ENCODE results near the gene IST1. TPM values are rescaled to one million over a fixed set of nuclear protein-coding genes. Genes with fewer than 3 reads are reported as not detected.
A peak's percentile ranks its signal among the peaks of the same experiment; 100 is the strongest.

Gene IST1
- total and polyA plus RNA-seq, 10 of the 15 experiments (the other 5 are each of a cell fraction or from before 2014, with no cell fraction given) = 97.3 to 293 (median 138) TPM

DNA sequence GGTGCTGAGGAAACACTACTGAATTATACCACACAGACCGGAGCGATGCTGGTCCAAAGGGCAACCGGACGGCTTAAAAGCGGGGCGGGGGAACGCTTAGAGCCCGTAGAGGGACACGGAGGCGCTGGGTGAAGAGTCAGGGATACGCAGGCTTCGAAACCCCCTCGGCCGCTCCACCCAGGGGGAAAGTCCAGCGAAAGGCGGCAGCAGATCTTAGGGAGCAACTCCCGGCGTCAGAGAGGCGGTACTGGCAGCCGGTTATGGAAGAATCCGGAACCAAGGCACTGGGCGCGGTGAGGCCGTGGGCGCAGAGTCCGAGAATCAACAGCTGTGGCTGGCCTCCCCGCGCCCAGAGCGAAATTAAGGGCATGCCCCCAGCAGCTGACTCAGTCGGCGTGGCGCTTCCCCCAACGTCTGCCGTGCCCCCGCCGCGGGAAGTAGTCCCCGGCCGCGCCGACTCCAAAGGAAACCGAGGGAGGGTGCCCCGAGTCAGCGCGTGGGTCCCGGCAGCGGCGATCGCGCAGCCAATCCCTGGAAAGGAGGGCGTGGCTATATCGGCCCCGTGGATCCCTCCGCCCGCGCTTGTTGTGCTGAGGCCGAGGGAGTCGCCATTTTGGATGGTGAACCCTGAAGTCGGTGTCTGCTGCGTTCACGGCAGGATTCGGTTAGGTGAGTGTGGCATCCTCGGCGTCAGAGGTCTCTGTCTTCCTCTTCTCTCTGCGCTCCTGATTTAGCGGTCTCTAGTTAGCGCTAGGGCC lies at the start of gene IST1 (continued):
- TF ChIP-seq NR2C2 (IDR thresholded peaks at IDR 0.05; ENCODE audit: borderline replicate concordance, control insufficient read depth, insufficient read length, low read depth) = no peak
- peak; percentile 79; the same call in 1 of the 2 replicates for TF ChIP-seq SMARCA5 (IDR thresholded peaks at IDR 0.05)
- peak; percentile 87 for TF ChIP-seq CREM (IDR thresholded peaks at IDR 0.05; ENCODE audit: low read depth)
- TF ChIP-seq NBN (IDR thresholded peaks at IDR 0.05) = peak; percentile 85
- TF ChIP-seq DPF2 (IDR thresholded peaks at IDR 0.05) = no peak; the same call in 1 of the 2 replicates
- TF ChIP-seq, protein P1, sequence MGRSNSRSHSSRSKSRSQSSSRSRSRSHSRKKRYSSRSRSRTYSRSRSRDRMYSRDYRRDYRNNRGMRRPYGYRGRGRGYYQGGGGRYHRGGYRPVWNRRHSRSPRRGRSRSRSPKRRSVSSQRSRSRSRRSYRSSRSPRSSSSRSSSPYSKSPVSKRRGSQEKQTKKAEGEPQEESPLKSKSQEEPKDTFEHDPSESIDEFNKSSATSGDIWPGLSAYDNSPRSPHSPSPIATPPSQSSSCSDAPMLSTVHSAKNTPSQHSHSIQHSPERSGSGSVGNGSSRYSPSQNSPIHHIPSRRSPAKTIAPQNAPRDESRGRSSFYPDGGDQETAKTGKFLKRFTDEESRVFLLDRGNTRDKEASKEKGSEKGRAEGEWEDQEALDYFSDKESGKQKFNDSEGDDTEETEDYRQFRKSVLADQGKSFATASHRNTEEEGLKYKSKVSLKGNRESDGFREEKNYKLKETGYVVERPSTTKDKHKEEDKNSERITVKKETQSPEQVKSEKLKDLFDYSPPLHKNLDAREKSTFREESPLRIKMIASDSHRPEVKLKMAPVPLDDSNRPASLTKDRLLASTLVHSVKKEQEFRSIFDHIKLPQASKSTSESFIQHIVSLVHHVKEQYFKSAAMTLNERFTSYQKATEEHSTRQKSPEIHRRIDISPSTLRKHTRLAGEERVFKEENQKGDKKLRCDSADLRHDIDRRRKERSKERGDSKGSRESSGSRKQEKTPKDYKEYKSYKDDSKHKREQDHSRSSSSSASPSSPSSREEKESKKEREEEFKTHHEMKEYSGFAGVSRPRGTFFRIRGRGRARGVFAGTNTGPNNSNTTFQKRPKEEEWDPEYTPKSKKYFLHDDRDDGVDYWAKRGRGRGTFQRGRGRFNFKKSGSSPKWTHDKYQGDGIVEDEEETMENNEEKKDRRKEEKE (IDR thresholded peaks at IDR 0.05) = no peak
- TF ChIP-seq SIX5 (IDR thresholded peaks at IDR 0.05; ENCODE audit: low read depth, low read length, severe bottlenecking) = peak; percentile 32
- no peak for TF ChIP-seq SMC3 (IDR thresholded peaks at IDR 0.05; ENCODE audit: borderline replicate concordance, low read length)
- TF ChIP-seq, protein P2, sequence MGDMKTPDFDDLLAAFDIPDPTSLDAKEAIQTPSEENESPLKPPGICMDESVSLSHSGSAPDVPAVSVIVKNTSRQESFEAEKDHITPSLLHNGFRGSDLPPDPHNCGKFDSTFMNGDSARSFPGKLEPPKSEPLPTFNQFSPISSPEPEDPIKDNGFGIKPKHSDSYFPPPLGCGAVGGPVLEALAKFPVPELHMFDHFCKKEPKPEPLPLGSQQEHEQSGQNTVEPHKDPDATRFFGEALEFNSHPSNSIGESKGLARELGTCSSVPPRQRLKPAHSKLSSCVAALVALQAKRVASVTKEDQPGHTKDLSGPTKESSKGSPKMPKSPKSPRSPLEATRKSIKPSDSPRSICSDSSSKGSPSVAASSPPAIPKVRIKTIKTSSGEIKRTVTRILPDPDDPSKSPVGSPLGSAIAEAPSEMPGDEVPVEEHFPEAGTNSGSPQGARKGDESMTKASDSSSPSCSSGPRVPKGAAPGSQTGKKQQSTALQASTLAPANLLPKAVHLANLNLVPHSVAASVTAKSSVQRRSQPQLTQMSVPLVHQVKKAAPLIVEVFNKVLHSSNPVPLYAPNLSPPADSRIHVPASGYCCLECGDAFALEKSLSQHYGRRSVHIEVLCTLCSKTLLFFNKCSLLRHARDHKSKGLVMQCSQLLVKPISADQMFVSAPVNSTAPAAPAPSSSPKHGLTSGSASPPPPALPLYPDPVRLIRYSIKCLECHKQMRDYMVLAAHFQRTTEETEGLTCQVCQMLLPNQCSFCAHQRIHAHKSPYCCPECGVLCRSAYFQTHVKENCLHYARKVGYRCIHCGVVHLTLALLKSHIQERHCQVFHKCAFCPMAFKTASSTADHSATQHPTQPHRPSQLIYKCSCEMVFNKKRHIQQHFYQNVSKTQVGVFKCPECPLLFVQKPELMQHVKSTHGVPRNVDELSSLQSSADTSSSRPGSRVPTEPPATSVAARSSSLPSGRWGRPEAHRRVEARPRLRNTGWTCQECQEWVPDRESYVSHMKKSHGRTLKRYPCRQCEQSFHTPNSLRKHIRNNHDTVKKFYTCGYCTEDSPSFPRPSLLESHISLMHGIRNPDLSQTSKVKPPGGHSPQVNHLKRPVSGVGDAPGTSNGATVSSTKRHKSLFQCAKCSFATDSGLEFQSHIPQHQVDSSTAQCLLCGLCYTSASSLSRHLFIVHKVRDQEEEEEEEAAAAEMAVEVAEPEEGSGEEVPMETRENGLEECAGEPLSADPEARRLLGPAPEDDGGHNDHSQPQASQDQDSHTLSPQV (IDR thresholded peaks at IDR 0.05) = no peak; the same call in 1 of the 2 replicates
- TF ChIP-seq TCF12 (IDR thresholded peaks at IDR 0.05; ENCODE audit: low read depth, low read length) = peak; percentile 82
- TF ChIP-seq, protein P3, sequence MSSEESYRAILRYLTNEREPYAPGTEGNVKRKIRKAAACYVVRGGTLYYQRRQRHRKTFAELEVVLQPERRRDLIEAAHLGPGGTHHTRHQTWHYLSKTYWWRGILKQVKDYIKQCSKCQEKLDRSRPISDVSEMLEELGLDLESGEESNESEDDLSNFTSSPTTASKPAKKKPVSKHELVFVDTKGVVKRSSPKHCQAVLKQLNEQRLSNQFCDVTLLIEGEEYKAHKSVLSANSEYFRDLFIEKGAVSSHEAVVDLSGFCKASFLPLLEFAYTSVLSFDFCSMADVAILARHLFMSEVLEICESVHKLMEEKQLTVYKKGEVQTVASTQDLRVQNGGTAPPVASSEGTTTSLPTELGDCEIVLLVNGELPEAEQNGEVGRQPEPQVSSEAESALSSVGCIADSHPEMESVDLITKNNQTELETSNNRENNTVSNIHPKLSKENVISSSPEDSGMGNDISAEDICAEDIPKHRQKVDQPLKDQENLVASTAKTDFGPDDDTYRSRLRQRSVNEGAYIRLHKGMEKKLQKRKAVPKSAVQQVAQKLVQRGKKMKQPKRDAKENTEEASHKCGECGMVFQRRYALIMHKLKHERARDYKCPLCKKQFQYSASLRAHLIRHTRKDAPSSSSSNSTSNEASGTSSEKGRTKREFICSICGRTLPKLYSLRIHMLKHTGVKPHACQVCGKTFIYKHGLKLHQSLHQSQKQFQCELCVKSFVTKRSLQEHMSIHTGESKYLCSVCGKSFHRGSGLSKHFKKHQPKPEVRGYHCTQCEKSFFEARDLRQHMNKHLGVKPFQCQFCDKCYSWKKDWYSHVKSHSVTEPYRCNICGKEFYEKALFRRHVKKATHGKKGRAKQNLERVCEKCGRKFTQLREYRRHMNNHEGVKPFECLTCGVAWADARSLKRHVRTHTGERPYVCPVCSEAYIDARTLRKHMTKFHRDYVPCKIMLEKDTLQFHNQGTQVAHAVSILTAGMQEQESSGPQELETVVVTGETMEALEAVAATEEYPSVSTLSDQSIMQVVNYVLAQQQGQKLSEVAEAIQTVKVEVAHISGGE (CRISPR knock-in tag; IDR thresholded peaks at IDR 0.05) = no peak
- peak in 1 of 2 experiments; percentile 44; a peak in 1 of 3 replicates for TF ChIP-seq EGR1 (IDR thresholded peaks at IDR 0.05; ENCODE audit: borderline replicate concordance in 1 of 2, low read depth in 2 of 2, low read length in 2 of 2)
- TF ChIP-seq, protein P4, sequence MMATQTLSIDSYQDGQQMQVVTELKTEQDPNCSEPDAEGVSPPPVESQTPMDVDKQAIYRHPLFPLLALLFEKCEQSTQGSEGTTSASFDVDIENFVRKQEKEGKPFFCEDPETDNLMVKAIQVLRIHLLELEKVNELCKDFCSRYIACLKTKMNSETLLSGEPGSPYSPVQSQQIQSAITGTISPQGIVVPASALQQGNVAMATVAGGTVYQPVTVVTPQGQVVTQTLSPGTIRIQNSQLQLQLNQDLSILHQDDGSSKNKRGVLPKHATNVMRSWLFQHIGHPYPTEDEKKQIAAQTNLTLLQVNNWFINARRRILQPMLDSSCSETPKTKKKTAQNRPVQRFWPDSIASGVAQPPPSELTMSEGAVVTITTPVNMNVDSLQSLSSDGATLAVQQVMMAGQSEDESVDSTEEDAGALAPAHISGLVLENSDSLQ (IDR thresholded peaks at IDR 0.05) = no peak; the same call in 1 of the 2 replicates
- peak; percentile 36; the same call in 1 of the 2 replicates for TF ChIP-seq RUNX3 (IDR thresholded peaks at IDR 0.05; ENCODE audit: low read length)
- TF ChIP-seq TCF7 (IDR thresholded peaks at IDR 0.05; ENCODE audit: borderline replicate concordance) = peak; percentile 82
- TF ChIP-seq, protein P5, sequence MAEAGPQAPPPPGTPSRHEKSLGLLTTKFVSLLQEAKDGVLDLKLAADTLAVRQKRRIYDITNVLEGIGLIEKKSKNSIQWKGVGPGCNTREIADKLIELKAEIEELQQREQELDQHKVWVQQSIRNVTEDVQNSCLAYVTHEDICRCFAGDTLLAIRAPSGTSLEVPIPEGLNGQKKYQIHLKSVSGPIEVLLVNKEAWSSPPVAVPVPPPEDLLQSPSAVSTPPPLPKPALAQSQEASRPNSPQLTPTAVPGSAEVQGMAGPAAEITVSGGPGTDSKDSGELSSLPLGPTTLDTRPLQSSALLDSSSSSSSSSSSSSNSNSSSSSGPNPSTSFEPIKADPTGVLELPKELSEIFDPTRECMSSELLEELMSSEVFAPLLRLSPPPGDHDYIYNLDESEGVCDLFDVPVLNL (IDR thresholded peaks at IDR 0.05; ENCODE audit: low read depth, low read length) = no peak

Data from GM12878 (cell line).